Measurements from ENCODE around the gene PARD3.

The PARD3 gene

GRCh38 chr10:34190580-34190979, 624.5 kb downstream of the PARD3 start:
- TF ChIP-seq POLR2AphosphoS5 (IDR thresholded peaks at IDR 0.05; ENCODE audit: low read depth, low read length) (no peak), FOXP2 (optimal IDR thresholded peaks at IDR 0.05; ENCODE audit: borderline replicate concordance, extremely low read depth, extremely low read length, insufficient read depth) (no peak), TAF1 (IDR thresholded peaks at IDR 0.05; ENCODE audit: borderline replicate concordance, insufficient read depth, low read length) (no peak), REST (IDR thresholded peaks at IDR 0.05; ENCODE audit: insufficient read depth in 1 of 2, low read depth in 2 of 2, low read length in 2 of 2) (no peak), SIN3A (IDR thresholded peaks at IDR 0.05; ENCODE audit: borderline replicate concordance, insufficient read depth, low read length) (no peak)

GRCh38 chr10:34189830-34190229, 625.3 kb downstream of the PARD3 start:
- no peak for TF ChIP-seq FOXP2 (optimal IDR thresholded peaks at IDR 0.05; ENCODE audit: borderline replicate concordance, extremely low read depth, extremely low read length, insufficient read depth)
- no peak for TF ChIP-seq TAF1 (IDR thresholded peaks at IDR 0.05; ENCODE audit: borderline replicate concordance, insufficient read depth, low read length)
- TF ChIP-seq REST (IDR thresholded peaks at IDR 0.05; ENCODE audit: insufficient read depth in 1 of 2, low read depth in 2 of 2, low read length in 2 of 2), result no peak
- TF ChIP-seq POLR2AphosphoS5 (IDR thresholded peaks at IDR 0.05; ENCODE audit: low read depth, low read length), result no peak

GRCh38 chr10:34188221-34188620, 626.9 kb downstream of the PARD3 start:
- no peak for TF ChIP-seq SIN3A (IDR thresholded peaks at IDR 0.05; ENCODE audit: borderline replicate concordance, insufficient read depth, low read length)
- TF ChIP-seq FOXP2 (optimal IDR thresholded peaks at IDR 0.05; ENCODE audit: borderline replicate concordance, extremely low read depth, extremely low read length, insufficient read depth), result no peak
- TF ChIP-seq POLR2AphosphoS5 (IDR thresholded peaks at IDR 0.05; ENCODE audit: low read depth, low read length), result no peak
- TF ChIP-seq TAF1 (IDR thresholded peaks at IDR 0.05; ENCODE audit: borderline replicate concordance, insufficient read depth, low read length), result no peak
- no peak for TF ChIP-seq REST (IDR thresholded peaks at IDR 0.05; ENCODE audit: insufficient read depth in 1 of 2, low read depth in 2 of 2, low read length in 2 of 2)

- TF ChIP-seq SIN3A (IDR thresholded peaks at IDR 0.05; ENCODE audit: borderline replicate concordance, insufficient read depth, low read length), result no peak
- no peak for TF ChIP-seq TAF1 (IDR thresholded peaks at IDR 0.05; ENCODE audit: borderline replicate concordance, insufficient read depth, low read length)
- TF ChIP-seq POLR2AphosphoS5 (IDR thresholded peaks at IDR 0.05; ENCODE audit: low read depth, low read length), result no peak
- TF ChIP-seq REST (IDR thresholded peaks at IDR 0.05; ENCODE audit: insufficient read depth in 1 of 2, low read depth in 2 of 2, low read length in 2 of 2), result no peak
- TF ChIP-seq FOXP2 (optimal IDR thresholded peaks at IDR 0.05; ENCODE audit: borderline replicate concordance, extremely low read depth, extremely low read length, insufficient read depth), result no peak
These were observed 627.9 kb downstream of the PARD3 start for GRCh38 chr10:34187201-34187600.

GRCh38 chr10:34186745-34187144, 628.4 kb downstream of the PARD3 start:
- TF ChIP-seq REST (IDR thresholded peaks at IDR 0.05; ENCODE audit: insufficient read depth in 1 of 2, low read depth in 2 of 2, low read length in 2 of 2) (no peak), FOXP2 (optimal IDR thresholded peaks at IDR 0.05; ENCODE audit: borderline replicate concordance, extremely low read depth, extremely low read length, insufficient read depth) (no peak), SIN3A (IDR thresholded peaks at IDR 0.05; ENCODE audit: borderline replicate concordance, insufficient read depth, low read length) (no peak), POLR2AphosphoS5 (IDR thresholded peaks at IDR 0.05; ENCODE audit: low read depth, low read length) (no peak), TAF1 (IDR thresholded peaks at IDR 0.05; ENCODE audit: borderline replicate concordance, insufficient read depth, low read length) (no peak)
